Activated CD4-positive, alpha-beta T cell treated with anti-CD3 and anti-CD28 coated beads for 4 hours (primary cell): ENCODE measurements around the gene TMC6.
"Not testable (repeated sequence)": the region's sequence is repeated elsewhere in the genome, so short reads cannot be mapped to it uniquely, and the experiment has no call there.

Experiments
- DNase-seq, 2 donors: peaks; one replicate each; pipeline ENCODE4 v3.0.0-alpha.2; 2020

Gene TMC6

DNA sequence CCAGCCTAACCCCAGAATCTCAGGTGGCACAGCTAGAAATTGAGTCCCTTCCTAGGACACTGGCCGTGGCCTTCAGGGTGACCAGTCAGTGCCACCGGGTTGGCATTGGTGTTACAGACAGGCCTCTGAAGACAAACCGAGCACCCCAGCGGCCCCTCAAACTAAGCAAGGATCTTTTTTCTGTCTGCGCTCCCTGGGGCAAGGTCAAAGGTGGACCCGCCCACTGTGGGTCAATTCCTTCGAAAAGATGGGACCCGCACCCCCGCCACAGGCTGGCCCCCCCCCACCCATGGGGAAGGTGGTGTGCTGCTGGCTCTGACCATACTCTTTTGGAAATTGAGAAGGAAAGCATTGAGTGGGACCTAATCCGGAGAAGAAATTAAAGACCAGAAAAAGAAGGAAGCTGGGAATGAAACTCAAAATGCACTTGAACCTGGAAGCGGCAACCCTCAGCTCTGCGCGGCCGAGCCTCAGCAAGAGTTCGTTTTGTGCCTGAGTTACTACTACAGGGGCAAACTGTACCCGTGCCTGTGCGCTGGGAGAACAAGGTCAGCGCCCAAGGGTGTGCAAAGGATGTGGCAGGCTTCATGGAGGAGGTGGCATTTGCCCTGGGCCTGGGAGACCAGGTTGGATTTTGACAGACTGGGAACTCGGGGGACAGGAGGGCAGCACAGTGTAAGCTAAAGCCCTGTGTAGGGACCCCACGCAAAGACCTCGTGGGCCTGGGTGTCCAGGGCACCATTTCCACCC, 20.4 kb downstream of the TMC6 start:
- no peak for DNase-seq

DNA sequence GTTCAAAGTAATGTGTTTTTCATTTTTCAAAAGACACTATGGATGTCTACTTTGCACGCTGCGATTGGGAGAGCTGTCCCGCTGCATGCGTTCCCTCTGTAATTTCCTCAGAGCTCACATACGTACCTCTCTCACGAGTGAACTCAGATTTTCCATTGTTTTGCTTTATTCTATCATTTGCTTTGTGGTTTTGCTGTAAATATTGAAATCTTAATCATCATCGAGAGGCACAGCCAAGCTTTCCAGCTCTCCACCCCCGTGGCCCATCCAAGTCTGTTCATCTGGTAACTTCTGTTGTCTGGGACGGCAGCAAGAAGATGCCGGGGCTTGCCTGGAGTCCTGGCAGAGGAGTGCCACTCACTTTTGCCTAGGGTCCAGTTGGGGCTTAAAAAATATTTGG, 21.1 kb downstream of the TMC6 start:
- DNase-seq, result peak in 1 of 2 donors; percentile 20

DNA sequence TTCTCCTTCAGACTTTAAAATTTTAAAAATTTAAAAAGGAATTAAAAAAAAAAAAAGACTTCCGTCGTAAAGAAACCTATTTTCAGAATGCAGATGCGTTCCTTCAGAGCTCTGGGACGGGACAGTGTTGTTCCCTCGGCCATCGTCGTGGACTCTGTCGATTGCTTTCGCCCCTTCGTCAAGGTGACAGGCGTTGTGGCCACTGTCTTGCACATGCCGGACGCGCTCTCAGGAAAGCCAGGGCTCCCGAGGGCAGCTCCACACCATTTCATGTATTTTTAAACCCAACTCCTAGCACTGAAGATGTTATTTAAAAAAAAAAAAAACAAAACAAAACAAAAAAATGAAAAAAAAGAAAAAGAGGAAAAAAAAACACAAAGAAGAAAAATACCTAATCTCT, 22.3 kb downstream of the TMC6 start:
- no peak for DNase-seq

DNA sequence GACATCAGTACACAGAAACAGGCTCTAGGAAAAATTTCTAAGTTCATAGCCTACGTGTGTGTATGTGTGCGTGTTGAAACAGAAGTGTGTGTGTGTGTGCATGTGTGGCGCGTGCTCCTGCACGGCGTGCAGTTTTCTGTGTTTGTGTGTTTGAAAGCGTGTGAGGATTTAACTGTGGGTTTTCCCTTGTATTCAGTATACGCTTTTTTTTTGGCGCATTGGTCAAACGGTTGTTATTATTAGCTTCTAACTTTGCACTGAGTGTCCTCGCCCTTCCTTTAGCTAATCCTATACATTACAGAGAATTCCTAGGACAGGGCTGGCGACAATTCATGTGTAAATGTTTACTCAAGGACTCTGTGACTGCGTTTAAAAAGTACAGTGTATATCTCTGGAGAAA, 23.0 kb downstream of the TMC6 start:
- no peak for DNase-seq

DNA sequence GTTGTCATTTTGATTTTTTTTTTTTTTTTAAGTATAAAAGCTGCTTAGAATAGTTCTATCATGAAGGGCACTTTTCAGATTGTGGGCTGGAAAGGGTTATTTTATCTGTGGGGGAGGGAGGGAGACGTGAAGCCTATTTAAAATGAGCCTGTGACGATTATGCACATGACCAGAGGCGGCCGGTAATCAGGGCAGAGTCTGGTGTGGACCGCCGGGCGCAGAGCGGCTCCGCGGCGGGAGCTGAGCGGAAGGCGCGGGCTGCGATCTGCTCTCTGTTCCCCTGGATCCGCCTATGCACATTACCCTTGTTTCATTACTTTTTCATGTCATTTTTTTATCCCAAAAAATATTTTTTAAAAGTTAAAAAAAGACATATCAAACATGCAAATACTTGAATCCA, 23.5 kb downstream of the TMC6 start:
- DNase-seq, result no peak

DNA sequence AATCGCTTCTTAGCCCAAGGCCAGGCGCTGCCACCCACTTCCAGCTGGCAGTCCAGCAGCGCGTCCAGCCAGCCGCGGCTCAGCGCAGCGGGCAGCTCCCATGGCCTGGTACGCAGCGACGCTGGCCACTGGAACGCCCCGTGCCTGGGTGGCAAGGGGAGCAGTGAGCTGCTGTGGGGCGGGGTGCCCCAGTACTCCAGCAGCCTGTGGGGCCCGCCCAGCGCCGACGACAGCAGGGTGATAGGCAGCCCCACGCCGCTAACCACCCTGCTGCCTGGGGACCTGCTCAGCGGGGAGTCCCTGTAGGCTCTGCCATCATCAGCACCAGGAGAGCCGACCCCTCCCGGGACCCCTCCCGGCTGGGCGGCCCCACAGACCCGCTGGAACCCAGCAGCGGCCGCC, 24.0 kb downstream of the TMC6 start:
- no peak for DNase-seq

DNA sequence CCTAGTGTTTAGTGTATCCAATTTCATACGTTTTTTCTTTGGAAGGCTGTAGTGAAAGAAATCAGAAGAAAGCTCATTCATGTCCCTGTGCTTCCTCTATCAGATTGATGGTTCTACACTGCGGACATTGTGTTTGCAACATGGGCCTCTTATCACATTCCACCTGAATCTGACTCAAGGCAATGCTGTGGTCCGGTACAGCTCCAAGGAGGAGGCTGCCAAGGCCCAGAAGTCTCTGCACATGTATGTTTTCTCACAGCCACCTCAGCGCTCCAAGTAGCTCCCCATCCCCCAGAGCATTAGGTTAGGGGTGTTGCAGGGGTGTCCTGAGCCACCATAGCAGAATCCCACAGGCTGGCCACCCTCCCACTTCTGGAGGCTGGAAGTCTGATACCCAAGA, 25.2 kb downstream of the TMC6 start:
- DNase-seq, result no peak

DNA sequence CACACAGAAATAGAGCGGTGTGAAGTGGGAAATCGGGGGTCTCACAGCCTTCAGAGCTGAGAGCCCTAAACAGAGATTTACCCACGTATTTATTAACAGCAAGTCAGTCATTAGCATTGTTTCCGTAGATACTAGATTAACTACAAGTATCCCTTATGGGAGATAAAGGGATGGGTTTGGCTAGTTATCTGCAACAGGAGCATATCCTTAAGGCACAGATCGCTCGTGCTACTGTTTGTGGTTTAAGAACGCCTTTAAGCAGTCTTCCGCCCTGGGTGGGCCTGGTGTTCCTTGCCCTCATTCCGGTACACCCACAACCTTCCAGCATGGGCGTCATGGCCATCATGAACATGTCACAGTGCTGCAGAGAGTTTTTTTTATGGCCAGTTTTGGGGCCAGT, 27.0 kb downstream of the TMC6 start:
- DNase-seq, result no peak

DNA sequence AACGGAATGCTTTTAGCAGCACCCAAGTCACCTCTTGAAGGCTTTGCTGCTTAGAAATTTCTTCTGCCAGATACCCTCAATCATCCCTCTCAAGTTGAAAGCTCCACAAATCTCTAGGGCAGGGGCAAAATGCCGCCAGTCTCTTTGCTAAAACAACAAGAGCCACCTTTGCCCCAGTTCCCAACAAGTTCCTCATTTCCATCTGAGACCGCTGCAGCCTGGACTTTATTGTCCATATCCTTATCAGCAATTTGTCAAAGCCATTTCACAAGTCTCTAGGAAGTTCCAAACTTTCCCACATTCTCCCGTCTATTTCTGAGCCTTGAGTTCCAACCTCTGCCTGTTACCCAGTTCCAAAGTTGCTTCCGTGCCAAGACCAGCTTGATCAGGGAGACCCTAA, 27.4 kb downstream of the TMC6 start:
- DNase-seq, result no peak

DNA sequence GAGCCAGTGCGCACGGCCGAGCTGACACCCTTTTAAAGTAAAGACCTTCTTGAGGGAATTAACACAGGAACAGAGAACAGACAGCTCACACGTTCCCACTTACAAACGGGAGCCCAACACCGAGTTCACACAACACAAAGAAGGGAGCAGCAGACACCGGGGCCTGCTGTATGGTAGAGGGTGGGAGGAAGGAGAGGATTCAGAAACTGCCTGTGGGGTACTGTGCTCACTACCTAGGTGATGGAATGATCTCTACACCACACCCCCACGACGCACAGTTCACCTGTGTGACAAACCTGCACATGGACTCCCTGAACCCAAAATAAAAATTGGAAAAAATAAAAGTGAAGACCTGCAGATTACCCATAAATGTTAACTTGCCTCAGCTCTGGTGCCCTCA, 32.5 kb downstream of the TMC6 start:
- no peak for DNase-seq

DNA sequence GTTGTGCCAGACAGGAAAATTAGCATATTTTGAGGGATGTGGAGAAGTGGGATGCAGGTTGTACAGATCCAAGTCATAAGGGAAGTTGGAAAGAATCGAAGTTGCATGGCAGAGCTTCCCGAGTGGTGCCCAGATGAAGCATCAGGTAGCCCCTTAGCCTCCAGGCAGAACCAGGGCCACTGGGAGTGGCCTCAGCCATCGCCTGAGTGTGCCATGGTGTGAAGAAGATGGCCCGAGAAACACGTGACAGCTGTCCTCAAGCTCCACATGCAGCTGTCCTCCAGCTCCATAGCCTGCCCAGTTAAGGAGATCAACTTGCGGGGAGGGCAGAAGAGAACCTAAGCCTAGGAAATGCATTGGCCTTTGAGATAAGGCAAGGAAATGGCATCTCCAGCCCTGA, 33.5 kb downstream of the TMC6 start:
- no peak for DNase-seq

DNA sequence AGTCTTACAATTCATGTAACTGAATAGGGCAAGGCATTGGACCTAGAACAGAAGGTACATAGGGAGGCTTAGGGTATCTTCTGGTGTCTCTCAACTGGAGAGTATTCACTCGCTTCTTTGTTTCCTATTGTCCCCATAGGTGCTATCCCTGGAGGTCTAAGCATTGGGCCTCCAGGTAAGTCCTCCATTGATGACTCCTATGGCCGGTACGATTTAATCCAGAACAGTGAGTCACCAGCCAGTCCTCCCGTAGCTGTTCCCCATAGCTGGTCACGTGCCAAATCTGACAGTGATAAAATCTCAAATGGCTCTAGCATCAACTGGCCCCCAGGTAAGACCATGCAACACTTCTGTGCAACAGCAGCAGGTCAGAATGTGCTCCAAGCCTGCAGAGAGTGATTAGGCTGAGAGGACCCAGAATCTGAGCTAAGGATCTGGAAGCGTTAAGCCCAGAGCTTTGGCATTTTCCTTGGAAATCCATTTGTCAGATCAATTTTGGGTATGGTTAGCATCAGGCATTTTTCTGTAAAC, 35.7 kb downstream of the TMC6 start:
- DNase-seq, result no peak

DNA sequence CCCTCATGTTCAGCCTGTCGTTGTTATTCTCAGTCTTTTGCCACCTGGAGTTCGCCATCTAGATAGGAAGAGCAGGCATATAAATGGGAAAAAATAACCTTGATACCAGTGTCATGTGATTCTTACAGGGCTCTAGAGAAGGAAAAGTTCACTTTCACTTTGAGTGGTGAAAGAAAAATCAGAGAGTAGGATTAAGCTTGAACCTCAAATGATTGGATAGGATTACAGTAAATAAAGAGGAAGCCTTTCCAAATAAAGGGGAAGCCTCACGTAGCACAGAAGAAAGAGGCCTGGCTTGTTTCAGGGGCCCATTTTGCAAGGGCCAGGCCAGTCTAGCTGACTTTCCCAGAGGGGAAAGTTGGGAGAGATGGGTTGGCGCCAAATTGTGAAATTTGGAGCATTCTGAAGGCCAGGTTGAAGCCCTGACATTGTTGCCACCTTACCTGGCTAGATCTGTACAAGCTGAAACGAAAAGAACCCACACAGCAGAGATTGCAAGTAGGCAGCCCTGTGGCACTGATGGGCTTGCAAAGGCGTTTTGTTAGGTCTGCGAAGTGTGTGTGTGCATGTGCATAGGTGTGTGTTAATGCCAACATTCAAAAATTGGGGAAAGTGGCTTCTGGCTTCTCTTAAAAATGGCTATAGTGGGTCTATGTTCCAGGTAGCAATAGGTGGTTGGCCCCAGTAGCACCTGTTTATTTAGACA, 38.8 kb downstream of the TMC6 start:
- DNase-seq, result no peak

DNA sequence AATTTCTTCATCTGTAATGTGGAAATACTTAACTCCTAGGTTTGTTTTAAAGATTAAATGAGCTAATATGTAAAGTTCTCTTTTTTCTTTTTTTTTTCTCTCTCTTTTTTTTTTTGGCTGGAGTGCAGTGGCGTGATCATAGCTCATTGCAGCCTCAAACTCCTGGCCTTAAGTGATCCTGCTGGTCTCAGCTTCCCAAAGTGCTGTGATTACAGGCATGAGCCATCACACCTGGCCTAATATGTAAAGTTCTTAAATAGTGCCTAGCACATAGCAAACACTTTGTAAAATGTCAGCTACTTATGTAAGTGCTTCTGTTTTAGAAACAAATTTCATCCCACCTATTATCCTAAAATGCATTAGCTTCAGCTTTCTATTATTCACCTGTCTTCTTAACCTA, 40.0 kb downstream of the TMC6 start:
- no peak for DNase-seq

DNA sequence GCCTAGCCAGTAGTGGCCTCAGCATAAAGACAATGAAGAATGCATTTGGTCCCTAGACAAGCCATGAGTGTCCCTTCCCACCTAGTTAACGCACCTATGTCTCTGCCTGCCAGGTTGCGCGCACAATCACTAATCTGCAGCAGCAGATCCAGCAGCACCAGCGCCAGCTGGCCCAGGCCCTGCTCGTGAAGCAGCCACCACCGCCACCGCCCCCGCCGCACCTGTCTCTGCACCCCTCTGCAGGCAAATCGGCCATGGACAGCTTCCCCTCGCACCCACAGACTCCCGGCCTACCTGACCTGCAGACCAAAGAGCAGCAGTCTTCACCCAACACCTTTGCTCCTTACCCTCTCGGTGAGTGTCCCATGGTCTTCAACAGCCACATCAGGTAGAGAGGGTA, 41.8 kb downstream of the TMC6 start:
- no peak for DNase-seq

DNA sequence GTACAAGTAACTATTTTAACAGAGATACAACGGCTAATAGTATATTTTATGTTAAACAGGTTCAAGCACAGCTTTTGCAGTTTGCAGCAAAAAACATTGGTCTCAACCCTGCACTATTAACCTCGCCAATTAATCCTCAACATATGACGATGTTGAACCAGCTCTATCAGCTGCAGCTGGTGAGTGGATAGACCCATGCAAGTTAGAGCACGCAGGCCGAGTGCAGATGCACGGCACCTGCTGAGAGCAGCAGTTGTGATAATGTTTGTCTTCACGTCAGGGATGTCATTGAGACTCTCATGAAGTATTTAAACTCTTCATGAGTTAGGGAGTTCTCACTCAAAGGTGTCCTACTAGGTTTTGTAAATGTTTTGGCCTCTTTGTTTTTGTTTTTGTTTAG, 45.6 kb downstream of the TMC6 start:
- DNase-seq, result no peak

DNA sequence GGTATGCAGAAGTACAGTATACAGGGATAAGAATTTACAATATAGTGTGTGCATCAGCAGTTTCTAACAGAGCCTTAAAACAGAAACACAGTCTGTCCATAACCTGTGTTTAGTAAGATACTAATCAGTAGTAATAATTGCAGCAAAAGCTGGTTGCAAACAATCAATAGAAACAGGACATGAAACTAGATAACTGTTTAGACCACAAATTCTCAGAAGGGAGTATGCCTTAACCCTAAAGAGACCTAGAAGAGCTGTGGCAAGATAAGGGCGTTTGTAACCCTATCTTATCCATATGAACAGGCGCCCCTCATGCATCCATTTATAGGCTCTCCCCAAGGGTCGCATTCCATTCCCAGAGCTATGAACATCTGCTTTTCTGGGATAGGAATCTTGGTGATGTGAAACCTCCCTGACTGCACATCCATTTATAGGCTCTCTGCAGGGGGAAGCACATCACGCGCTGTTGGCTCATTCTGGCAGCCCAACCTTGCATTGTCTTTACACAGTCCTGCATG, 46.1 kb downstream of the TMC6 start:
- DNase-seq, result not testable (repeated sequence)

DNA sequence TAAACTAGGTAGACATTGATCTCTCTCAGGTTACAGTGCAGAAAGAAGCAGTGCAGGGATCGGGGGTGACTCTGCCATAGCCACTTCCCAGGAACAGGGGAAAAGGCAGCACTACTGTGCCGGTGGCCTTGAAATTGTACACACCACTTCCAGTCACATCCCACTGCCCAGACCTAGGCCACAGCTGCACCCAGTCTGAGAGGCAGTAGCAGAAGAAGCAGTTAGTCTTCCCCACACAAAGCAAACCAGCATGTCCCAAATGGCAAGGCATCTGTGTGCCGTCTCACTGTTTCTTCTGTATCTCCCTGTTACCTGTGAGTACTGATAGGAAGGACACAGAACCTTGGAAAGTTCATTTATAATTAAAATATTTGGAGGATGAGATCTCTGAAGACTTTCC, 47.0 kb downstream of the TMC6 start:
- DNase-seq, result no peak

DNA sequence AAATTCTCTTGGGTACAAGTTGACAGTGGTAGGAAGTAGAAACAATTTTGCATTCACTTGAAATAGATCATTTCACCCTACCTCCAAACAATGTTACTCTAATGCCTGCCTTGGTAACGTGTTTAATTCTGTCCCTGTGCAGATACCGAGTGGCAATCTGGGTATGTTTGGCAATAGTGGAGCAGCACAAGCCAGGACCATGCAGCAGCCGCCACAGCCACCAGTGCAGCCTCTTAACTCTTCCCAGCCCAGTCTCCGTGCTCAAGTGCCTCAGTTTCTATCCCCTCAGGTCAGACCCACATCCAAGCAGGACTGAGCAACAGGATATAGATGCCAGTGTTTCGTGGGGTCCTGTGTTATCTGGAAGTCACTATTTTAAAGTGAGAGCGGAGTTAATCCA, 49.3 kb downstream of the TMC6 start:
- no peak for DNase-seq

DNA sequence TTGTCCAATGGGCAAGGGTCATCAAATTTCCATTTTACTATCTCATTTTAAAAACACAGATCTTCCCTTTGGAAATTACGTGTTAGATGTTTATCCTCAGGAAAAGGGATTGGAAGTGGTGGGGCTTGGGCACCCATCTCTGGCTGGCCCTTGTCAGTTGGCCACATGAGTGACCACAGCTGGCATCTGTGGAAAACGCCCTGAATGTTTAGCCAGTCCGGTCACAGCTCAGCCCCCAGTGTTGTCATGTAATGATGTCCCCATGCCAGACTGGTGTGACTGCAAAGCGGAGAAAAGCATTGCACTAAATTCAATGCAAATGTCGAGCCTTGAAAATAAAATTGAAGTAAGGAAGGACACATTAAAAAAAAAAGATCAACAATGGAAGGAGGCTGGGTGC, 53.0 kb downstream of the TMC6 start:
- DNase-seq, result no peak

DNA sequence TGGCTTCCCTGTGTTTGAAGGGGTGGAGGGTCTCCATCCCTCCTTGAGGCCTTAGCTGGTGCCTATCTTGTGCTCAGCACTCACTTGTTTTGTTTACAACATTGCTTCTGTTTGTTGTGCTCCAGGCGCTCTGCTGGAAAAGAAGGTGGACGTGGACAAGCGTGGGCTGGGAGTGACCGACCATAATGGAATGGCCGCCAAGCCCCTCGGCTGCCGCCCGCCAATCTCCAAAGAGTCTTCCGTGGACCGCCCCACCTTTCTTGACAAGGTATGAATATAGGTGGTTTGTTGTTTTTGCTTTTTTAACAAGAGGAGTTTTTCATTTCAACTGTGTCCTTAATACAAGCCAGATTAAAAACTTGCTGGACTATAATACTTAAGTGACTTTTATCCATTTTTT, 53.5 kb downstream of the TMC6 start:
- DNase-seq, result no peak

DNA sequence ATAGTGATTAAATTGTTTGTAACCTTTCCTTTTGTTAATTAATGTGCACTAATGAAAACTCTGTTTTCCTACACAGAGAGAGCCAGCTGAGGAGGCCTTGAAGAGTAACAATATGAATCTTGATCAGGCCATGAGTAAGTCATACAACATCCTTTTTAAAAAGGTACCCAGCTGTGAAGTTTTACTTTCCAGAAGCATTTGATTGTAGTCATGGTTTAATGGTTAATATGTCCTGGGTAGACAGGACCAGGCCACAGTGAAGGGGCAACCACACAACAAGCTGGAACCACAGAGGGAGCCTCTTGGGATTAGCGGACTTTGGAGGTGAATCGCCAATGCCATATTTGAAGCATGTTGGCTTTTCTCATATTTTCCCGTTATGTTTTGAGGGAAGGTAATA, 55.6 kb downstream of the TMC6 start:
- no peak for DNase-seq

DNA sequence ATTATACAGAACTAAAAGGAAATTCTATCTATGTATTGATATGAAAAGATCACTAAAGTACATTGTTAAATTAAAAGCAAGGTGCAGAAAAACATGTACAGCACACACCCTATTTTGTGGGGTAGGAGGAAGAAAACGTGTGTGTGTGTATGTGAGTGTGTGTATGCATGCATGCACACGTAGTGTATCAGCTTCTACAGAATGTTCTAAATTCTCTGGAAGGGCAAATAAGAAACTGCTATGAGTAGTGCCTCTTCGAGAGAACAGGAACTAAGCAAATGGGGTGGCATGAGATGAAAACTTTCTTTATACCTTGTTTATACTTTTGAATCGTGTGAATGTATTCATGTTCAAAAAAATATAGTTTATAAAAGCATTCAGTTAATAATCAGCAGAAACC, 58.9 kb downstream of the TMC6 start:
- no peak for DNase-seq

DNA sequence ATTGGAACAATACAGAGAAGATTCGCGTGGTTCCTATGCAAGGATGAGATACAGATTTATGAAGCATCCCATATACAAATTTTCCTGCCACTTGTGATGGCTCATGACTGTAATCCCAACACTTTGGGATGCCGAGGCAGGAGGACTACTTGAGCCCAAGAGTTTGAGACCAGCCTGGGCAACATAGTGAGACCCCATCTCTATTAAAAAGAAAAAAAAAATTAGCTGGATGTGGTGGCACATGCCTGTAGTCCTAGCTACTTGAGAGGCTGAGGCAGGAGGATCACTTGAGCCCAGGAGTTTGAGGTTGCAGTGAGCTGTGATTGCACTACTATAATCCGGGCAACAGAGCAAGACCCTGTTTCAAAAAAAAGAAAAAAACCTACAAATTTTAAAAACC, 61.6 kb downstream of the TMC6 start:
- not testable (repeated sequence) for DNase-seq
